NCI-H2029 treated with DMSO at 0.1 percent for 48 hours (cell line): ENCODE results near the gene SCGB1C1.

Experiments
- DNase-seq: peaks from one replicate; lab custom pipeline; 2025; lab: John Stamatoyannopoulos, UW

Gene SCGB1C1

DNA sequence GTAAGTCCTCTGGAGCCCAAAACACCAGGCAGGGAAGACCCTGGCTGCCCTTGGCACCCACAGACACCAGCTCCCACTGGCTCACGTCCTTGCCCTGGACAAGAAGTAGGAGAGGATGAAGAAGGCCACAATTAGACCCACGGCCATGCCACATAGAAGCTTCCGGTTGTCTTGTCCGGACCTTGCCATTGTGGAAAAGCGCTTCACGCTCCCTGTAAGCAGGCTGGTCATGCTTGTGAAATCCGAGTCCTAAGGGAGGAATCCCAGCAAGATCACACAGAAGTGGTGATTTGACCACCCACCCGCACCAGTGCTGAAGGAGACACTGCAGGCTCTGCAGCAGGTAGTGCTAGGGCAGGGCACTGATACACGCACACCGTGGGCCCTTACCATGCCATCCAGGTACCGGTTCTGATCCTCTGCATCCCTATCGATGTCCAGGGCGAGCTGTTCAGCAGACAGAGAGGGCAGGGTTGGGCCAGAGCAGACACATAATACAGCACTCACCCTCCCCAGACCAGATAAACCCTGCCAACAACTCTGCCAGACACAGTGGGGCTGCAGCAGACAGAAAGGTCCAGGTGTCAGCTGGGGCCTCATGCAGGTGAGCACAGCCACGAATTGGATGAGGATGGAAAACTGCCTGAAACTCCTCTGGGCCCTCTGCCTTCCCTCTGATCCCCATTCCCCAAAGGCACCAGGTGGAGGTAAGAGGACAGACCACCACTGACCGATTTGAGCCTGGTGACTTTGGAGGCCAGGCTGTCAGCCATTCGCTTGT lies 12.5 kb downstream of the SCGB1C1 start:
- no peak for DNase-seq

- no peak for DNase-seq
Measured at GRCh38 chr11:206002-206384, 13.1 kb downstream of the SCGB1C1 start.

GRCh38 chr11:206526-207207 lies 13.8 kb downstream of the SCGB1C1 start:
- no peak for DNase-seq

- DNase-seq = peak; percentile 85
Measured at GRCh38 chr11:207208-207862, 14.5 kb downstream of the SCGB1C1 start, which contains the start of the genes BET1L and RIC8A. Gene BET1L, minus strand, starts transcription at chr11:207399. Its CDS starts 78 bp downstream, at chr11:207321. Gene RIC8A, plus strand, starts transcription at chr11:207708. Its CDS starts 1,147 bp downstream, at chr11:208855.

GRCh38 chr11:207863-208180 lies 14.9 kb downstream of the SCGB1C1 start:
- DNase-seq = no peak

DNA sequence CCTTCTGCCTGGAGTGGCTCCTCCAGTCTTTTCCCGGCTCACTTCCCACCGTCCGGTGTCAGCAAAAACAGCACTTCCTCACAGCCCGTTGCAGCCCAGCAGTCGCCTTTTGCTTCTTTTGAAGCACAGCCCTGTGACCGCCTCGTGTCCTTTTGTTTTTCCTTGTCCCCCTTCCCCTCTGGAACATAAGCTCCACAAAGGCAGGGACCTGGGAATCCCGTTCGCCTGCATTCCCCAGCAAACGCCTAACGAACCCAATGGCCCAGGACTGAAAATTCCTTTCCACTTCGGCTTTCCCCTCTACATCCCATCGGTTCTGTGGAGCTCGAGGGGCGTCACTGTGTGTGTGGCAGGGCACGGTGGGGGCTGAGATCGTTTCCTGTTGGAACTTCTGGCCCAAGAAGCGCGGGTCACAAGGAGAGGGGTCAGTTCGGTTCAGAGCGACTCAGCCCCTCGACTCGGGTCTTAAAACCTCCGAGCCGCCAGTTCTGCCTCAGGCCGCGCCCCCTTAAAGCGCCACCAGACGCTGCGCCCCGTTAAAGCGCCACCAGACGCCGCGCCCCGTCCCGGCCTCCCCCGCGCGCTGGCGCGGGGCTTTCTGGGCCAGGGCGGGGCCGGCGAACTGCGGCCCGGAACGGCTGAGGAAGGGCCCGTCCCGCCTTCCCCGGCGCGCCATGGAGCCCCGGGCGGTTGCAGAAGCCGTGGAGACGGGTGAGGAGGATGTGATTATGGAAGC lies 15.5 kb downstream of the SCGB1C1 start:
- peak; percentile 25 for DNase-seq

- no peak for DNase-seq
Measured at GRCh38 chr11:208917-209260, 16.0 kb downstream of the SCGB1C1 start.

GRCh38 chr11:209275-210121 lies 16.6 kb downstream of the SCGB1C1 start:
- DNase-seq = no peak

- no peak for DNase-seq
Measured at GRCh38 chr11:210122-210802, 17.4 kb downstream of the SCGB1C1 start.

DNA sequence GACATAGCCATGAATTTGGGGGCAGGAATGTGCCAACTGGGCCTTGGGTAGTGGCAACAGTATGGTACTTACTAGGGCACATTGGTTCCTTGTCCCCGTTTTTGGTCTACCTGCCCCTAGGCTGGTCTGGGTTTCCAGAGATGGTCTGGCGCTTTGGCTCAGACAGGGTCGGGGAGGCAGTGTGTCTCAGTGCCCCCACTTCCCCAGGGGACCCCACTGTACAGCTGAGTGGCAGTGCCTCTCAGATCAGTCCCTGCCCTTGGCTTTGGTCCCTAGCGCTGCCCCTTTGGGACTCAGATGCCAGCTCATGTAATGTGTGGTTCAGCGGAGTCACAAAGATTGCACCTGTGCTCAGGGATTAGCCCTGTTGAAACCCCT lies 17.9 kb downstream of the SCGB1C1 start:
- DNase-seq = no peak

DNA sequence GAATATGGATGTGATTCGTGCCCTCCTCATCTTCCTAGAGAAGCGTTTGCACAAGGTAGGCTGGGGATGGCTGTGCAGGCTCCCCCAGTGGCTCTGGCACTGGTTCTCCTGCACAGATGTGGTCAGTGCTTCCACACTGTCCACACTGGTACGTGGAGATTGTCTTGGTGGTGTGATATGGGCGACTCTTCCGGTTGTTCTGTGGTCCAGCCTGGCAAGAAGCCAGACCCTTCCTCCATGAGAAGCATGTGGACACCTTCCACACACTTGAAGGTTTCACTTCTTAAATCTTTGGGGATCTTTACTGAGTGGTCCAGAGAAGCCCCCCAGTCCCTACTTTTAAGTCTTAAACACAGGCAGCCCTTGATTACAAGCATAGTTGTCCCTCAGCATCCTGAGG lies 18.4 kb downstream of the SCGB1C1 start:
- no peak for DNase-seq

- no peak for DNase-seq
Measured at GRCh38 chr11:211741-212140, 18.9 kb downstream of the SCGB1C1 start.

DNA sequence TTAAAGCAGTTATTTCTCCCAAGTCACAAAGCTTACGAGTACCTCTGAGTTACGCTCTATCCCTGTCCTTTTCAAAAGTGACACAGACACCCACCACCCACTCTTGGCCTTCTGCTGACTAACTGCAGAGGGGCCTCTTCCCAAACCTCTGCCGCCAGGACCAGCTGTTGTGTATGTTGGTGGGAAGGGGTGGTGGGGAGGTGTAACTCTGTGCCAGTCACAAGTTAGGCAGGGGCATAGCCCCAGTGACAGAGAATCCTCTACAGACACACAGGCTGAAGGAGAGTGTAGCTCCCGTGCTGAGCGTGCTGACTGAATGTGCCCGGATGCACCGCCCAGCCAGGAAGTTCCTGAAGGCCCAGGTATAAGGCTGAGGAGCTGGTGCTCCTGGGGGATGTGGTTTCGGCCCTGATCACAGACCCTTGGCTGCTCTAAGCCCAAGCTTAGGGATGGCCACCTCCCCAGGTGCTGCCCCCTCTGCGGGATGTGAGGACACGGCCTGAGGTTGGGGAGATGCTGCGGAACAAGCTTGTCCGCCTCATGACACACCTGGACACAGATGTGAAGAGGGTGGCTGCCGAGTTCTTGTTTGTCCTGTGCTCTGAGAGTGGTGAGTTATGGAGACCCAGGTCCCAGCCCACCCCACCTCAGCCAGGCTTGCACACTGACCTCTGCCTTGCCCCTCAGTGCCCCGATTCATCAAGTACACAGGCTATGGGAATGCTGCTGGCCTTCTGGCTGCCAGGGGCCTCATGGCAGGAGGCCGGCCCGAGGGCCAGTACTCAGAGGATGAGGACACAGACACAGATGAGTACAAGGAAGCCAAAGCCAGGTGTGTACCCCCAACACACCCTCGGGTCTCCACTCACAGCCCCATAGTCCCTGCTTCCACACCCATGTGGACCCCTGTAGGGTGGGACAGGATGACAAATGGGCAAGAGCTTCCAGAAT lies 19.5 kb downstream of the SCGB1C1 start:
- DNase-seq = no peak

DNA sequence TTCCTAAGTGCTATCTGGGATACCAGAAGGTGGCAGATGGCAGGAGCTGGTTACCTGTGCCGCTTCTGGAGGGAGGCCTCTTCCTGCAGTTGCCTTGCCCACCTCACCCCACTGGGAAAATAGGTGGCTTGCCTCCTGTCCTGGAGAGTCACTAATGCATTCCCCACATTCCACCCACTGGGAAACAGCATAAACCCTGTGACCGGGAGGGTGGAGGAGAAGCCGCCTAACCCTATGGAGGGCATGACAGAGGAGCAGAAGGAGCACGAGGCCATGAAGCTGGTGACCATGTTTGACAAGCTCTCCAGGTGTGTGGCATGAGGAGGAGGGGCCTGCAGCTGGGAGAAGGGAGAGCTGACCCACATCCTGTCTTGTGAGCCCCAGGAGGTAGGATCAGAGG lies 20.2 kb downstream of the SCGB1C1 start:
- no peak for DNase-seq

DNA sequence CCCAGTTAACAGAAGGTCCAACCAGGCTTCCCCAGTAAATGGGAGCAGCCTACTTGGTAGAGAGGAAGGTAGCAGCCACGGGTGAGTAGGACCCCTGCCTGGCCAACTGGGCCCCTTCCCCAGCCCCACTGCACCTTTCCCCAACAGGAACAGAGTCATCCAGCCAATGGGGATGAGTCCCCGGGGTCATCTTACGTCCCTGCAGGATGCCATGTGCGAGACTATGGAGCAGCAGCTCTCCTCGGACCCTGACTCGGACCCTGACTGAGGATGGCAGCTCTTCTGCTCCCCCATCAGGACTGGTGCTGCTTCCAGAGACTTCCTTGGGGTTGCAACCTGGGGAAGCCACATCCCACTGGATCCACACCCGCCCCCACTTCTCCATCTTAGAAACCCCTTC lies 21.2 kb downstream of the SCGB1C1 start:
- no peak for DNase-seq

- DNase-seq = no peak
Measured at GRCh38 chr11:215581-216037, 22.7 kb downstream of the SCGB1C1 start.

DNA sequence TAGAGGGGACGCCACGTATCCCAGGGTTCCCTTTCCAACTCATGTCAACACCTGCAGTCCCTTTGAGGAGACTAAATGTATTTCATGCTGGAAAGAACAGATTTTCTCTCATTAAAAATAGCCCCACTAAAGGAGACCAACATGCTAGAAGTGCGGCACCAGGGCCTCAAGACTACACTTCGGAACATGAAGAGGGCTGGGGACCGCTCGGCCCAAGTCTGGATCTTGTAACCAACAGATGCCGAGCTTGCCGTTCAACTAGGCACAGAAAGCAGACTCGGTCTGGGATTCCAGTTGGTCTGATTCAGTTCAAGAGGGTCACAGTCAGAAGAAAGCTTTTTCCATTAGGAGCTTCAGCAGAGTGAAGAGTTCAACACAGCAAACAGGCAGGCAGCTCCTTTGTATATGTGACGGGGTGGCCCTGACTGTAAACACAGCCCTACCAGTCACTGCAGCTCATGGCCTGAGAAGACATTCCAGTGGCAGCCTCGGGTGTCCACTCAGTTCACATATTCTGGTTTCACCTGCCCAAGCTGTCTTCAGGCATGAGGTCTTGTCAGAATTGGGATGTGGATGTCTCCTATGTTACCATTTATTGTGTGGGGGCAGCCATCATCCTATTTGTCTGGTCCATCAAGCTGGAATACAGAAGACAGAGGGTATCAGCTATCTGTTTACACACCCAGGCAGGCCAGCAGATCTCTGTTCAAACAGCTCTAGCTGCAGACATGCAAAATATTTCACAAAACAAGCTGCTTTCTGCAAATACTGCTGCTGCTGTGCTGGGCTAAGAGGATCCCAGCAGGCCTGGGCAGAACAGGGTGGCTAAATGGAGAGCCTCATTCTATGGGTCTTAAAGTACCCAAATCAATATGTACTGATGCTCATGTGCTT lies 23.4 kb downstream of the SCGB1C1 start:
- no peak for DNase-seq

DNA sequence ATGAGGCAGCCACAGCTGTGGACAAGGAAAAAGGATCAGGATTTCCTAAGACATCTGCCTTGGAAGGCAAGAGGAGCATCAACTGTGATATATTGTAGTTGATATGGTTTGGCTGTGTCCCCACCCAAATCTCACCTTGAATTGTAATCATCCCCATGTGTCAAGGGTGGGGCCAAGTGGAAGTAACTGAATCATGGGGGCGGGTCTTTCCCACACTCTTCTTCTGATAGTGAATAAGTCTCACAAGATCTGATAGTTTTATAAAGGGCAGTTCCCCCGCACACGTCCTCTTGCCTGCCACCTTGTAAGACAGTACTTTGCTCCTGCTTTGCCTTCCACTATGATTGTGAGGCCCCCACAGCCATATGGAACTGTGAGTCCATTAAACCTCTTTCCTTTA lies 24.8 kb downstream of the SCGB1C1 start:
- DNase-seq = no peak
